ENCODE measurements around the gene MAPRE2.

MAPRE2 gene

DNA sequence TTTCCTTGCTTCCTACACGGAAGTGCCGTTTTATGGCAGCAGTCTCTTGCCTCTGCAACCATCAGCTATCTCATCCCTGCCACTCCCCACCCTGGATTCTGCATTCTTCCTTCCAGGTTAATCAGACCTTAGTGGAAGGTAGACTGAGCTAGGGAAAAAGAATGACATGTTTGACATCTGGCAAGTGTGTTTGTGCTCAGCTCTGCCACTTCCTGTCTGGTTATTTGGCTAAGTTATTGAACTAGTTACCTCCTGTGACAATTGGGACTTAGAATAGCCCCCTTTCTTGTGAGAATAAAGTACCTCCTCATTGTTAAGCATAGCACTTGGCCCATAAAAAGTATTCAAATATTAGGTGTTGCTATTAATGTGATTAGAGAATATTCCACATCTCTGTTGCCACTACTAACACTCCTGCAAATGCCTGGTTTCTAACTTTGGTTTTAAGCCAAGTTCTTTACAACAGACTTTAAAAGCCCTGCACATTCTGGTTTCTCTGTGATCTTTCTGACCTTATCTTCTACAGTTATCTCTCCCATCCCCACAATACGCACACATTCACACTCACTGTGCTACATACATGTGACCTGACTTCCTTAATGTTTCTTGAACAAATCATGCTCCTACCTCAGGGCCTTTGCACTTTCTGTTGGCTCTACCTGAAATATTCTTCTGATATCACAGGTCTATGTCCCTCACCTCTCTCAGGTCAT is 10.8 kb upstream of the MAPRE2 start:
- Histone ChIP-seq H3K27ac (peak overlapping the region; percentile 33), H2AFZ (ENCODE audit: low read depth) (peak overlapping the region; percentile 75), H3K36me3 (ENCODE audit: insufficient read depth) (no peaks in the 10 kb centered on the region), H3K4me3 (IDR thresholded peaks at IDR 0.05; ENCODE audit: insufficient read depth, low read depth, low read length) (no peak overlapping the region), H3K4me1 (ENCODE audit: low read depth, poor library complexity, severe bottlenecking) (peaks cover 18% of the 10 kb centered on the region), H3K9ac (peak overlapping the region; percentile 18; the same call in 1 of the 2 replicates), H4K20me1 (ENCODE audit: insufficient read depth) (no peaks in the 10 kb centered on the region), H3K27me3 (ENCODE audit: insufficient read depth, low read depth) (no peaks in the 10 kb centered on the region), H3K79me2 (ENCODE audit: insufficient read depth, low read depth) (no peaks in the 10 kb centered on the region), H3K4me2 (peak overlapping the region; percentile 89)
- no peak; the same call in 1 of the 2 replicates for TF ChIP-seq CTCF (conservative IDR thresholded peaks at IDR 0.05; ENCODE audit: low read depth, low read length)

DNA sequence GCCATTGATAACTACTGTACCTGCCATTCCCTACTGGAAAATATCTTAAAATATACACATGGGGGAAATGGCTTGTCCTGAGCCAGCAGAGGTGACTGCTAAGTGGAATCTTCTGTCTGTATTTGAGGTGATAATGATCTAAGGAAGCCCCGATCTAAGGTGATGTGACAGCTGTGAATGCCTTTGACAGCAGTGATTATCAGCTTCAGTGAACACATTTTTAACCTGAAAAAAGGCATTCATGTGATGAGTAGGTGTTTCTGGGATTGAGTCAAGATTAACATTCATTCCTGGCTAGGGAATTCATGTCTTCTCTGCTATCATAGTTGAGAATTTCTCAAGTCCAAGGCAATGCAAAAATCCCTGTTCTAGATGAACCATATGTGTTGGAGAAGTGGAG is 9.1 kb upstream of the MAPRE2 start:
- H3K4me1 ChIP-seq (ENCODE audit: low read depth, poor library complexity, severe bottlenecking) = peaks cover 18% of the 10 kb centered on the region
- H3K27me3 ChIP-seq (ENCODE audit: insufficient read depth, low read depth) = no peaks in the 10 kb centered on the region
- no peak overlapping the region for H3K9ac ChIP-seq
- no peak for TF ChIP-seq CTCF (conservative IDR thresholded peaks at IDR 0.05; ENCODE audit: low read depth, low read length)
- H3K27ac ChIP-seq = no peak overlapping the region
- H4K20me1 ChIP-seq (ENCODE audit: insufficient read depth) = no peaks in the 10 kb centered on the region
- H3K4me3 ChIP-seq (IDR thresholded peaks at IDR 0.05; ENCODE audit: insufficient read depth, low read depth, low read length) = no peak overlapping the region
- H3K79me2 ChIP-seq (ENCODE audit: insufficient read depth, low read depth) = no peaks in the 10 kb centered on the region
- H3K4me2 ChIP-seq = no peak overlapping the region
- H3K36me3 ChIP-seq (ENCODE audit: insufficient read depth) = no peaks in the 10 kb centered on the region
- H2AFZ ChIP-seq (ENCODE audit: low read depth) = no peak overlapping the region

- Histone ChIP-seq H3K9ac (no peak overlapping the region), H3K36me3 (ENCODE audit: insufficient read depth) (no peaks in the 10 kb centered on the region), H3K79me2 (ENCODE audit: insufficient read depth, low read depth) (no peaks in the 10 kb centered on the region), H2AFZ (ENCODE audit: low read depth) (no peak overlapping the region), H3K27me3 (ENCODE audit: insufficient read depth, low read depth) (no peaks in the 10 kb centered on the region), H3K4me3 (IDR thresholded peaks at IDR 0.05; ENCODE audit: insufficient read depth, low read depth, low read length) (no peak overlapping the region), H4K20me1 (ENCODE audit: insufficient read depth) (no peaks in the 10 kb centered on the region), H3K4me2 (no peak overlapping the region), H3K4me1 (ENCODE audit: low read depth, poor library complexity, severe bottlenecking) (peaks cover 19% of the 10 kb centered on the region), H3K27ac (no peak overlapping the region)
- no peak for TF ChIP-seq CTCF (conservative IDR thresholded peaks at IDR 0.05; ENCODE audit: low read depth, low read length)
These were observed 3.2 kb upstream of the MAPRE2 start for GRCh38 chr18:35038029-35038428.

- H3K4me1 ChIP-seq (ENCODE audit: low read depth, poor library complexity, severe bottlenecking) = peaks cover 24% of the 10 kb centered on the region
- TF ChIP-seq CTCF (conservative IDR thresholded peaks at IDR 0.05; ENCODE audit: low read depth, low read length) = no peak
- no peak overlapping the region for H2AFZ ChIP-seq (ENCODE audit: low read depth)
- no peak overlapping the region for H3K4me2 ChIP-seq
- H3K4me3 ChIP-seq (IDR thresholded peaks at IDR 0.05; ENCODE audit: insufficient read depth, low read depth, low read length) = no peak overlapping the region
- H3K9ac ChIP-seq = no peak overlapping the region
- H3K79me2 ChIP-seq (ENCODE audit: insufficient read depth, low read depth) = no peaks in the 10 kb centered on the region
- H3K36me3 ChIP-seq (ENCODE audit: insufficient read depth) = no peaks in the 10 kb centered on the region
- H3K27ac ChIP-seq = no peak overlapping the region
- no peaks in the 10 kb centered on the region for H4K20me1 ChIP-seq (ENCODE audit: insufficient read depth)
- H3K27me3 ChIP-seq (ENCODE audit: insufficient read depth, low read depth) = no peaks in the 10 kb centered on the region
These were observed 2.2 kb upstream of the MAPRE2 start for GRCh38 chr18:35038881-35039491.
